Erythroblast (primary cell): Measurements from ENCODE around the gene PSPN.
"Not testable (repeated sequence)": the region's sequence is repeated elsewhere in the genome, so short reads cannot be mapped to it uniquely, and the experiment has no call there.

Source experiments
- DNase-seq, 2 experiments: peaks; one replicate each; lab custom pipeline; 2025; lab: John Stamatoyannopoulos, UW
- GATA1 ChIP-seq: IDR thresholded peaks from 2 replicates; pipeline ENCODE4 v1.6.1; 2011; ENCODE audit warnings: low read depth, mild to moderate bottlenecking, control low read depth, low read length, moderate library complexity
- POLR2A ChIP-seq: IDR thresholded peaks from 2 replicates; pipeline ENCODE4 v1.6.1; 2011; ENCODE audit warnings: mild to moderate bottlenecking, low read length

Gene PSPN

GRCh38 chr19:6414793-6415590, 39.3 kb upstream of the PSPN start:
- no peak for DNase-seq
- TF ChIP-seq GATA1 (no peak), POLR2A (no peak)

DNA sequence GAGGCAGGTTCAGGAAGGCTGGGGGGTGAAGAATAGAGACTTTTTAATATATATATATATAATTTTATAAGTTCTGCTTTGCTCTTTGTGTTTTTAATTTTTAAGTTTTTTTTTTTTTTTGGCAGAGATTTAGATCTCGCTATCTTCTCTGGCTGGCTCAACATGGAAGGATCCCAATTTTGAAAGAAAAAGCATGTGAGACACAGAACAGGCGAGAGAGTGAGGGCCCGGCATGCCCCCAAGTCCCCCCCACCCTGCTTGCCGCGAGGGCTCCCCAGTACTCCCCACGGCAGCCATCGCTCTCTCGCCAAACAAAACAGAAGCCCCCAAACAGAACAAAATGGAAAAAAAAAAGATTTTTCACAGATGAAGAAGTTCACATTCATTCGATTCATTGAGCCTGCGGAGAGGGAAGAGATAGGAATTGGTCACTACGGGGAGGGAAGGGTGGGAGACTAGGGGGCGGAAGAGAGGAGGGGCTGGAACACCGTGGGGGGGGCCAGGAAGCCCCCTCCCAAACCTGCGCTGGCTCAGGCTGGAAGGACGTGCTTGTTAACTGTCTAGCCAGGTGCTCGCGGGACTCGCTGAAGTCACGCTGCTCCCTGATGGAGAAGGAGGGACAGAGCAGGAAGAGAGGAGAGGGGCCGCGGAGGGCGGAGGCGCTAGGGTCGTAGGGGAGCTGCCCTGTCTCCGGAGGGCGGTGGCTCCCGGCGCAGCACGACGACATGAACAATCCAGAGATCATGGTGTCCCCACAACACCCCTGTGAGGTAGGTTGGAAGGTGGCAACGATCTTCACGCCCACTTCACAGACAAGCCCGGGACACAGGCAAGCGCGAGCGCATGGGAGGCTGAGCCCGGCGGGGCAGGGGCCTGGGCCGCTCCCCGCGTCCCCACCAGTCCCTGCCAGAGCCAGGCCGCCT, 38.2 kb upstream of the PSPN start:
- TF ChIP-seq POLR2A (no peak), GATA1 (no peak)
- DNase-seq: no peak

- DNase-seq: no peak
- no peak for TF ChIP-seq POLR2A
- no peak for TF ChIP-seq GATA1
Measured at GRCh38 chr19:6413291-6413690, 37.6 kb upstream of the PSPN start.

- TF ChIP-seq GATA1 (no peak), POLR2A (no peak)
- peak in 1 of 2 experiments; percentile 52 for DNase-seq
Measured at GRCh38 chr19:6412447-6413091, 36.8 kb upstream of the PSPN start.

DNA sequence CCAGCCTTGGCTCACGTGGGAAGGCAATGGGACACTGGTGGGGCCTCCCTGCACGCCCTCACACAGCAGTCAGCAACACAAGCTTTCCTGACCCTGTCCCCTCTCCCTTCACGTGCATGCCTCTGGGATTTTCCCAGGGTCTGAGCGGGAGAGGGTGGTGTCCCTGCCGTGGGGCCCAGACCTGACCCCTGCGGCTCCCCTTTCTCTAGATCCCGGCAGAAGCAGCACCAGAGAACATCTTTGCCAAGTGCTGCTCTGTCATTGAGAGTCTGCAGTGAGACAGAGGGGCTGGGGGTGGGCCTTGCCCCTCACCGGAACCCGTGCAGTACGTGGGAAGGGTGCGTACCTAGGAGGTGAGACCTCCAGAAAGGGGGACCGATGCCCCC, 36.3 kb upstream of the PSPN start:
- DNase-seq: no peak
- TF ChIP-seq GATA1: no peak
- no peak for TF ChIP-seq POLR2A

GRCh38 chr19:6409346-6409745, 33.6 kb upstream of the PSPN start:
- no peak for DNase-seq
- TF ChIP-seq GATA1: no peak
- no peak for TF ChIP-seq POLR2A

- DNase-seq: no peak
- TF ChIP-seq POLR2A (no peak), GATA1 (no peak)
Measured at GRCh38 chr19:6406401-6406800, 30.7 kb upstream of the PSPN start.

- TF ChIP-seq GATA1 (no peak), POLR2A (no peak)
- no peak for DNase-seq
Measured at GRCh38 chr19:6402837-6403608, 27.3 kb upstream of the PSPN start.

DNA sequence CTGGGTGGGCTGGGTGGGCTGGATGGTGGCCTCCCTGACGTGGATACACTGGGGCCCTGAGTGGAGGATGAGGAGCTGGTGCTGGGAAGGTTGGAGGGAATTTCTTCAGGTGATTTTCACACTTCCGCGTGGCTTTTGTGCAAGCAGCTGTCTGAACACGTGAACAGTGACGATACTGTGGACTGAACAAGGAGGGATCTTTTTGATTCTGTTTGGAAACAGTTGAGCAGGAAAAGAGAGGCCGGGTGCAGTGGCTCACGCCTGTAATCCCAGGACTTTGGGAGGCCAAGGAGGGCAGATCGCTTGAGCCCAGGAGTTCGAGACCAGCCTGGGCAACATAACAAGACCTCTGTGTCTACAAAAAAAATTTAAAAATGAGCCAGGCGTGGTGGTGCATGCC, 26.3 kb upstream of the PSPN start:
- TF ChIP-seq POLR2A: no peak
- DNase-seq: no peak

GRCh38 chr19:6400062-6400944, 24.6 kb upstream of the PSPN start:
- not testable (repeated sequence) for DNase-seq

- TF ChIP-seq GATA1 (no peak), POLR2A (no peak)
- no peak for DNase-seq
Measured at GRCh38 chr19:6396305-6396704, 20.6 kb upstream of the PSPN start.

DNA sequence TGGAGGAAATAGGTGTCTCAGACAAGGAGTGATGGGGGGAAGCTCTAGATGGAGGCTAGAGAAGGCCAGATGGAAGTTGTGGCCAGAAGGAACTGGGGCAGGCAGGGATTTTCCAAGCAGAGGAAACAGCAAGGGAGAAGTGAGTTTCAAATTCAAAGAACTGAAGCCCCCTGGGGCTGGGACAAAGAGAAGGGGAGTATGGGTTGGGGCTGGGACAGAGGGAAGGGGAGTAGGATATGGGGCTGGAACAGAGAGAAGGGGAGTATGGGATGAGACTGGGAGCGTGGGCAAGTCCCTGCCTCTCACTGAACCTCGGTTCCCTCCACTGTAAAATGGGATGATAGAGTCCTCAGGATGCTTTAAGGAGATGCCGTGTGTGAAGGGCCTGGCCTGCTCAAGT, 19.1 kb upstream of the PSPN start:
- no peak for TF ChIP-seq POLR2A
- no peak for TF ChIP-seq GATA1
- DNase-seq: no peak
